Activated CD4-positive, alpha-beta T cell treated with anti-CD3 and anti-CD28 coated beads, Interleukin-2, amount 50 U/mL, for 48 hours (primary cell): ENCODE measurements around the gene CLCN5.

Experiments used
- DNase-seq, 2 experiments: peaks; one replicate each; pipeline ENCODE4 v3.0.0-alpha.2; 2020

The CLCN5 gene

DNA sequence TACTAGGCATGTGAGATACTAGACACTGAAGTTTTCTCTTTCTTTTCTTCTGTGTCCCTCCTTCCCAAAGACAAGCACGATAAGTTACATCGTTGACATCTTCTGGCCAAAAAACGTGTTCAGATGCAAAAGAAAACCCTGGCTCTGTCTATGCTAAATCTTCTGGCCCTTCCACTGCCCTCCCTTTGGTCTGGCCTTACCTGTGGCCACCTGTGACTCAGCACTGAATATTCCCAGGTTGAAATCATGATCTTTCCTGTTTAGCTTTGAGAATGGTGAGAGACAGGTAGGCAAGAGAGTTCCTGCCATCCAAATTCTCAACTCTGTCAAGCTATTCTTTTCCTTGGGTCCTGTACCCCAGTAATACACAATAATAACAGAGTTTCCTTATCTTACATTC, 12.3 kb downstream of the CLCN5 start:
- DNase-seq = no peak

DNA sequence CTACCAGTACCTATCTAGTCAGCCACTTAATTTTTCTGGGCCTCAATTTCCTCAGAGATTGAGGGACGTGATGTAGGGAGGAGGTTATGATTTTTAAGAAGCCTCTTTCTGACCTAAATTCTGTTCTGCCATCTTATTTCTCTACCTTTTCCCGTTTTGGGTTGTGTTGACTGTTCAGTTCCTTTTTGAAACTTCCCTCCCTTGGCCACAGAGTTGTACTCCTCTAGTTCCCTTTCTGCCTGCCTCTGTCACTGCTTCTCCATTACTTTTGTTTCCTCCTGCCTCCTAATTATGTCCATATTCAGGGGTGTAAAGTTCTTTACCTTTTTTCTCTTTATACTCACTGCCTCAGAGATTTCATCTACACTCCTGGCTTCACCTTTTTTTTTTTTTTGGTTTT, 25.4 kb downstream of the CLCN5 start:
- no peak for DNase-seq

DNA sequence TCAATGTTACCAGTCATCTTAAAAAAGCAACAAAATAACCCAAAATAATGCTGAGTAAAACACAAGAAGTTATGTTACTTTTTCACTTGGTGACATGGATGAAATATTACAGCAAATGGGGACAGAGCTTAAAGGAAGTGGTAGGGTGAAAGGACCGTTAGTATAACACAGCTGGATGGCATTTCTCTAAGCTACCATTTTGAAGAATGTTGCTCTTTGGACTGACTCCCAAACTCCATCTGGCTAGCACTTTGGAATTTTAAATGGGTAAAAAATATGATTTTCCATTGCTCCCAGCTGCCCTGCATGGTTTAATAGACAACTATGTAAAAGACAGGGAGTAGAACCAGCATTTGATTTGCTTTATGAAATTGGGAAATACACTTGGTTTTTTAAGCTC, 27.6 kb downstream of the CLCN5 start:
- DNase-seq = no peak

DNA sequence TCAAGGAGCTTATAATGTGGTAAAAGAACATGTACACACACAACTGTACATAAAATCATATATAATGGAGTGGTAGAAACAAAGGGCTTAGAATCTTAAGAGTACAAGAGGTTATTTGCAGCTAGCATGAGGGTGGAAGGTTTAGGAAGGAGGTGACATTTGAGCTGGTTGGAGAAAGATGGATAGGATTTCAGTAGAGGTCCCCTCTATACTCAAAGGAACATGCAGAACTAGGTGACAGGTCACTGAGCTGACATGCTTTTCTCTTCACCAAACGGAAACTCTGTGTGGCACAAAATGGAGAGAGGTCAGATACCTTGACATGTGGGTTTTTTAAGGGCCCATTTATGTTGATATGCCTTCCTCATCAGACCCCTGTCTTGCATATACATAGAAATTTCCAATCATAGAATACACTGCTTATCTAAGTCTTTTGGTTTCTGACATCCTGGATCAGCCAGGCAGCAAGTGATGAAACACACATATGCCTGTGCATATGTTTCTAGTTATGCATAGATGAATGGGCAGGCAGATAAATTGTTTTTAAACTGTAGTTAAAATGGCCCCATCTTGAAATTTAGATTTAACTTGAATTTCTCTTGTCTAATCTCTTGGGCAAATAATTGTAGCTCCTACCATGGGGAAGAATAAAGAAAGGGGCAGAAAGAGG, 29.3 kb downstream of the CLCN5 start:
- DNase-seq = no peak

- DNase-seq = no peak
Measured at GRCh38 chrX:49956313-49956712, 33.9 kb downstream of the CLCN5 start.

GRCh38 chrX:49958727-49959485, 36.5 kb downstream of the CLCN5 start:
- no peak for DNase-seq

DNA sequence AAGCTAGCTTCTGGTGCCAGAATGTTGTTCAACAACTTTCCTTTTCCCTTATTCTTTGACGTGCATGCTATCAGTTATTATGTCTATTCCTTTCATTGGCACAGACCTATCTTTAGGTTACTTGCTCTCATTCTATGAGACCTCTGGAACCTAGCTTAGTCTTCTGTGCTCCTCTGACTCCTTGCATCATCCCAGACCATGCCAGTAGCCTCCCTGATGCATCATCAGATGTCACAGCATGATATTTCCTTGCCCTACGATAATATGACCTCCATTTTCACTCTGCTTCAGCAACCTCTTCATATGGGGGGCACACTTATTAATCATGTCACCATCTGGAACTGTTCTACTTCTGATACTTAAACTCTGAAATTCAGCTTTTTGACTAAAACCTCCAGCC, 37.2 kb downstream of the CLCN5 start:
- DNase-seq = no peak

DNA sequence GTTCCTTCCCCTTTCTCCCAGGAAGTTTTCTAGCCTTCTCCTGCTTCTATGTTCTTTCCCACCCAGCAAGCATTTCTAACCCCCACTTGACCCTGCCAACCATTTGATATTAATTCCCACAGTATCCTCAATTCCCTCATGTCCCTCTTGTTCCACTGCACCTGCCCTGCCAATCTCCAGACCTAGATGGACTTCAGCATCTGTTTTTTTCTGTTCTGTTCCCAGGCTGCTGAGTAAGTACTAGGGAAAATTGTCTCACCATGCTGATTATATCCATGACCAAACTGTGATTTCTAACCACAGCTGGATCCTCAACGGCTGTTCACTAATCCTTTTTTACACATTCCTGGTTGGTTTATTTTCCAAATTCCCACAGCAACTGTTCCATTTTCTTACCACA, 37.7 kb downstream of the CLCN5 start:
- DNase-seq = no peak

DNA sequence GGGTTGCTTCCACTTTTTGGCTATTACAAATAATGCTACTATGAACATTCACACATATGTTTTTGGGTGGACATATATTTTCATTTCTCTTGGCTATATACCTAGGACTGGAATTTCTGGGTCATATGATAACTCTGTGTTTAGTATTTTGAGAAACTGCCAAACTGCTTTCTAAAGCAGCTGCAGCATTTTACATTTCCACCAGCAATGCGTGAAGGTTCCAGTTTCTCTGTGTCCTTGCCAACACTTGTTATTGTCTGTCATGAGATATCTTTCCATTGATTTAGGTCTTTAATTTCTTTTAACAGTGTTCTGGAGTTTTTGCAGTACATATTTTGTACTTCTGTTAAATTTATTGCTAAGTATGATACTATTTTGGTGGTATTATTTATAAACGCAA, 48.3 kb downstream of the CLCN5 start:
- DNase-seq = no peak

GRCh38 chrX:49972328-49972860, 50.0 kb downstream of the CLCN5 start:
- no peak for DNase-seq

GRCh38 chrX:49976682-49977197, 54.3 kb downstream of the CLCN5 start:
- DNase-seq = no peak

DNA sequence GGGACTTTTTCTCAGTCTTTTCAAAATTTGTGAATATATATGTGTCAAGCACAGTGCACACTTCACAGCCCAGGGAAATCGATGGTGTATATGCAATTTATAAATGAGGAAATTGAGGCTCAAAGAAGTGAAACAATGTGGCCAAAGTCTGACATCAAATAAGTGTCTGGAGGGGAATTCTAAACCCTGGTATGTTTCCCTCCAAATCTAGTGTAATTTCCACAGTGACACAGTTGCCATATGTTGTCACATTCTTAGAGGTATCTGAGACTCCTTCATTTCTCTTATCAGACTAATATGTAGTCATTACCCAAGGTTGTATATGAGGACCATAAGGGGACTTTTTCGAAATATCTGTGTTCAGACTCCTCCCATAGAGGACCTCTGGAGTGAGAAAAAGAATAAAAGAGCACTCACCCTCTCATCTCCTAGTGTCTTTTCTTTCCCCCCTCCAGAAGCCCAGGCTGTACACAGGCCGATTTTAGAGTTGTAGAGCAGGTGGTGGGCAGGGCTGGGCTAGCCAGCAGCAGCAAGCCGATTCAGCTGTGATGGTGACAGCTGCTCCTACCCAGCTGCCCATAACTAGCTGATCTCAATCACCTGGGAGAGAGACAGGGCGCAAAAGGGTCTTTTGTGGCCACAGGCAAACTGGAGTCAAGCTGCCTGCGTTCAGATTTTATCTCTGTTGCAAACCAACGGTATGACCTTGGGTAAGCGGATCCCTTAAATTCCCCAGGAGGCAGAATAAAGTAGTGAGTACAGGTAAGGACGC, 55.1 kb downstream of the CLCN5 start:
- DNase-seq = no peak

DNA sequence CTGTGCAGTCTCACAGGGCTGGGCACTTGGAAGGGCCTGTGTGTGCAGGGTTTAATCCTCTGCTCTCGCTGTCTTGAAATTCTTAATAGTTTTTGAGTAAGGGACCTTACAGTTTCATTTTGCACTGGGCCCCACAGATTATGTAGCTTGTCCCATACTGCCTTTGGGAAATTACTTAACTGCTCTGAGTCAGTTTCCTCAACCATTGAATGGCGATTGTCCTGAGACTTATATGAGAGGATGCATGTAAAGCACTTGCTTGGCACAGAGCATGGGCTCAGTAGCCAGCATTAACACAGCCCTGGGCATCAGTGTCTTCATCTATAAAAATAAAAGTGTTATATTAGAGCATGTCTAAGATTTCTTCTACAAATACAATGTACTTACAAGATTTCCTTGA, 55.8 kb downstream of the CLCN5 start:
- no peak for DNase-seq

DNA sequence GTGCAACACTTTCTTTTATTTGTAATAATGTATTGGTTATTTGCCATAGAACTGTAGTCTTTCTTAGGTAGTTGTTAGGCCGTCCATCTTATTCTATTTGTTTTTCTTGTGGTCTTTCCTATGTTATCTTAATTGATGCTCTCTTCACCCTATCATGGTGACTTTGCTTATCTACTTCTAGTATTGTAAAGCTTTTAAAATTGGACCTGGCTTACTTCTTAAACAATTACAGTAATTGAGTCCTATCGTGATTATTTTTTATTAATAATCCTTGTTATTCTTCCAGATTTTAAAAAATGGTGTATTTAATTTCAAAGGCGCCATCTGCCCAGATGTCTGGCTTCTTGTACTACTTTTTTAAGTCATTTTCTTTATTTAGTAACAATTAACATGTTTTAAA, 63.7 kb downstream of the CLCN5 start:
- no peak for DNase-seq

DNA sequence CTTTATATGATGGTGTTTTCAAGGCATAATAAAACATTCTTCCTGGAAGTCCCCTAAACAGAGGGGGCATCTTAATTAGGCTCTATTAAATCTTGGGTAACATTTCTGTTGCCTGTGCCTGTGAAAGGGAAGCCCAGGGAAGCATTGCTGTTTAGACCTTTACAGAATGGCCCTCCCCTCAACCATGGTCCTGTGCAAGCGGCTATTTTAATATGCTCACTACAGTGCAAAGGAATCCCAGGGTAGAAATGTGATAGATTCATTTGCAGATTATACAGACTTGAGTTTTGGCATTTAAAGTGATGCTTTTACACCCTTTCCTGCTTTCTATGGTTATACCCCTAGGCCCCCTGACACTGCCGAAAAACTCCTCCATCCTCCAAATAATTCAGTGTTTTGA, 65.3 kb downstream of the CLCN5 start:
- no peak for DNase-seq

GRCh38 chrX:49988143-49988542, 65.7 kb downstream of the CLCN5 start:
- no peak for DNase-seq

DNA sequence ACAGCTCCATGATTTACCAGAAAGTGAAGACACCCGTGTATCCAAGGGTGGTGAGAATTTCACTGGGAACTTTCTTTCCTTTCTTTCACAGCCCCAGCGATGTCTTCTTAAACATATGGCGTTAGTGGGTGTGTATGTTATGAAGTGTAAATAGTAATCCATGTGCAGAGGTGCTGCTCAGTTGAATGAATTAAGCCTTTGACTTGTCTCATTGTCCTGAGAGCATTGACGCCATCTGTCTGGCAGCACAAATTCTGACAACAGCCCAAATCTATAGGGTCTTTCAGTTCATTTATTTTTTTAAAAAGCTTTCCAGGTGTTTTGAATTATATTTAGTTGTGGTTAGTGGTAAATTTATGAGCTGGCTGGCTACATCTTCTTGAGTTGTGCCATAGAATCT, 69.4 kb downstream of the CLCN5 start:
- no peak for DNase-seq

GRCh38 chrX:49992853-49993252, 70.5 kb downstream of the CLCN5 start:
- no peak for DNase-seq

- no peak for DNase-seq
Measured at GRCh38 chrX:49993661-49994060, 71.3 kb downstream of the CLCN5 start.

DNA sequence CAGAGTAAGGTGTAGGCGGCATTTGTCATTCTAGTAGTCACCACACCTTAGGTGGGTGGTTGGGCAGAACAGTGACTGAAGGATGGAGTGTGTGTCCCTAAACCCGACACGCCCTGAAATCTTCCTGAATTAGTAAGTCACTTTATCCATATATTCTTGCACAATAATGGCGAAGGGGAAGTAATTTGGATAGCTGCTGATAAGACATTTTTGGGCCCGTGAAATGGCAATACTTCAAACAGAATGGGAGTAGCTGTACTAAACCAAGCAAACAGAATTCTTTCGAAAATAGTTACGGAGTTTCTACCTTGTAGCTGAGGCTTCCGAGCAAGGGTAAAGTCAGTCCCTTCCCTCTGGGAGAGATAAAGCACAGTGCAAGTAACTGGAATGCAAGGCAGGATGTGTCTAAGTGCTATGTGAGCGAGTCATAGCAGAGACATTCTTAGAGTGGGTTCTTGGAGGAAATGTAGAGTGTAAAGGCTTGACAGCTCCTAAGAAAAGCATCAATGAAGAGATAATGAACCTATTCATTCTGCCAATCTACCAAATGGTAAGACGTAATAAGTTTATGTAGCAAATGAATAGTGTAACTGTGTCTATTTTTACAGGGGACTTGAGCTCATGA, 72.8 kb downstream of the CLCN5 start:
- no peak for DNase-seq

DNA sequence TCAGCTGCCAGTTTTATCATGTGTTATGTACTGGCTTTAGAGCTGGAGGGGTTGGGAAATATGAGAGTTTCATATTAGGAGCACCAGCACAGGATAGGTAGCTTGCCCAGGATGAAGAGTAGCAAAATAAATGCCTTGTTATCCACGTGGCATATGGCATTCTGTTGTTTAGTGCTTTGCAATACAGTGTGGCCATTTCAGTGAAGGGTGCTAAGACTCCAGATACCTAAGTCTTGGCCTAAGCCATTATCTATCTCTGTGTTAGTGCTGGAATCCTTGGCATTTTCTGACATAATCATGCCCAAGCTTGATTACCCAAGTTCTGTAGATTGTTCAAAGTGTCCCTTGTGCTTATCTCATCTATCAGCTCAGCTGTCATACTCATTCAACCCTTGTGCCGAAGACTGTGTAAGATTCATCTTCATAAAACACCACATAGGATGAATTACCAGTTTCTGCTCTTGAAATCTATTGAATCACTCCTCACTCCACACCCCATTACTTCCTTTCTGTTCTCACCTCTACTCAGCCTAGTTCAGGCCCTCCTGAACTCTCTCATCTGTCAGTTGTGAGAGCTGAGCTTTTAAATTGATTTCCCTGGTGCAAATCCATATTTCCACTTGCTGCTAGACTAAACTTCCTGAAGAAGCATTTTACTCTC, 73.5 kb downstream of the CLCN5 start:
- no peak for DNase-seq

- no peak for DNase-seq
Measured at GRCh38 chrX:49996474-49996873, 74.1 kb downstream of the CLCN5 start.

DNA sequence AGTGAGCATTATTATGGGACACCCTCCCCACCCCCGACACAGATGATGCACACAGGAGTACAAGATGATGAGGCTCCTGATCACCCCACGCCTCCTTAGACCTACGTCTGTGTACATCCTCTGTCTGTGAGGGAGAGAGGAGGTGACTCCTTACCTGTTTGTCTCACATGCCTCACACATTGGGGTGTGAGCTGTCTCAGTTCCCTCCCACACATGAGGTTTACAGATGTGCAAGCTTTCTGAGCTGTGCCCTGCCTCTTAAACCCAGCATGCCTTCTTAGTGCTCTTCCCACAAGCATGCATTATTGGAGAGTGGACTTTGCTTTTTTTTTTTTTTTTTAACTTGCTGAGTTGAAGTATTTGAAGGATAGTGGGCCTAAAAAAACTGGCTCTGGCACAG, 76.7 kb downstream of the CLCN5 start:
- no peak for DNase-seq
